BLaER1 (cell line): ENCODE data around the gene CHMP6.
A peak's percentile ranks its signal among the peaks of the same experiment; 100 is the strongest.

Source experiments
- H3K27ac ChIP-seq: shearing (Covaris generic); formaldehyde crosslinking; 2 replicates; pipeline ENCODE4 v1.8.1; 2022
- H3K27me3 ChIP-seq: shearing (Covaris generic); formaldehyde crosslinking; 2 replicates; pipeline ENCODE4 v1.8.1; 2022
- H3K36me3 ChIP-seq: shearing (Covaris generic); formaldehyde crosslinking; 2 replicates; pipeline ENCODE4 v1.8.1; 2022
- H3K4me1 ChIP-seq: shearing (Covaris generic); formaldehyde crosslinking; 2 replicates; pipeline ENCODE4 v1.8.1; 2022
- H3K4me2 ChIP-seq: shearing (Covaris generic); formaldehyde crosslinking; 2 replicates; pipeline ENCODE4 v1.8.1; 2022
- H3K4me3 ChIP-seq: shearing (Covaris generic); formaldehyde crosslinking; 2 replicates; pipeline ENCODE4 v1.8.1; 2022
- H3K9ac ChIP-seq: shearing (Covaris generic); formaldehyde crosslinking; 2 replicates; pipeline ENCODE4 v1.8.1; 2022
- H3K9me3 ChIP-seq: shearing (Covaris generic); formaldehyde crosslinking; 2 replicates; pipeline ENCODE4 v1.8.1; 2022
- H4K20me1 ChIP-seq: shearing (Covaris generic); formaldehyde crosslinking; 2 replicates; pipeline ENCODE4 v1.8.1; 2022
- Cebpa-rat ChIP-seq: shearing (Covaris generic); IDR thresholded peaks from 2 replicates; pipeline ENCODE4 v1.8.1; 2022

Gene CHMP6

GRCh38 chr17:80999536-81000333 lies 8.1 kb downstream of the CHMP6 start:
- Histone ChIP-seq H3K27me3 (peaks cover 43% of the 10 kb centered on the region), H3K4me3 (no peak overlapping the region), H3K9me3 (no peaks in the 10 kb centered on the region), H3K4me2 (no peak overlapping the region), H4K20me1 (peaks cover 69% of the 10 kb centered on the region), H3K4me1 (peaks cover 4% of the 10 kb centered on the region; the same call in 1 of the 2 replicates), H3K36me3 (peaks cover 56% of the 10 kb centered on the region), H3K9ac (no peak overlapping the region), H3K27ac (no peak overlapping the region)
- TF ChIP-seq Cebpa-rat = no peak

GRCh38 chr17:81000334-81000630 lies 8.6 kb downstream of the CHMP6 start:
- peaks cover 4% of the 10 kb centered on the region; the same call in 1 of the 2 replicates for H3K4me1 ChIP-seq
- H4K20me1 ChIP-seq = peaks cover 74% of the 10 kb centered on the region
- no peak overlapping the region for H3K9ac ChIP-seq
- no peak overlapping the region for H3K4me2 ChIP-seq
- peaks cover 48% of the 10 kb centered on the region for H3K27me3 ChIP-seq
- H3K27ac ChIP-seq = no peak overlapping the region
- H3K36me3 ChIP-seq = peaks cover 51% of the 10 kb centered on the region
- no peak overlapping the region for H3K4me3 ChIP-seq
- no peaks in the 10 kb centered on the region for H3K9me3 ChIP-seq
- TF ChIP-seq Cebpa-rat = no peak

GRCh38 chr17:81000631-81001357 lies 9.2 kb downstream of the CHMP6 start:
- no peak overlapping the region for H3K4me2 ChIP-seq
- no peak overlapping the region for H3K9ac ChIP-seq
- H3K27me3 ChIP-seq = peaks cover 54% of the 10 kb centered on the region
- TF ChIP-seq Cebpa-rat = no peak
- peaks cover 4% of the 10 kb centered on the region; the same call in 1 of the 2 replicates for H3K4me1 ChIP-seq
- H3K9me3 ChIP-seq = no peaks in the 10 kb centered on the region
- H4K20me1 ChIP-seq = peaks cover 79% of the 10 kb centered on the region
- peaks cover 46% of the 10 kb centered on the region for H3K36me3 ChIP-seq
- no peak overlapping the region for H3K4me3 ChIP-seq
- no peak overlapping the region for H3K27ac ChIP-seq

GRCh38 chr17:81002013-81002384 lies 10.4 kb downstream of the CHMP6 start:
- peaks cover 34% of the 10 kb centered on the region for H3K36me3 ChIP-seq
- H3K4me1 ChIP-seq = peaks cover 4% of the 10 kb centered on the region; the same call in 1 of the 2 replicates
- no peaks in the 10 kb centered on the region for H3K9me3 ChIP-seq
- peaks cover 66% of the 10 kb centered on the region for H3K27me3 ChIP-seq
- no peak for TF ChIP-seq Cebpa-rat
- H3K4me3 ChIP-seq = no peak overlapping the region
- no peak overlapping the region for H3K4me2 ChIP-seq
- H3K27ac ChIP-seq = no peak overlapping the region
- no peak overlapping the region for H3K9ac ChIP-seq
- peaks cover 91% of the 10 kb centered on the region for H4K20me1 ChIP-seq

GRCh38 chr17:81002409-81003361 lies 11.0 kb downstream of the CHMP6 start:
- H3K9me3 ChIP-seq = no peaks in the 10 kb centered on the region
- peaks cover 67% of the 10 kb centered on the region for H3K27me3 ChIP-seq
- no peak overlapping the region for H3K4me2 ChIP-seq
- H4K20me1 ChIP-seq = peaks cover 92% of the 10 kb centered on the region
- no peak overlapping the region for H3K27ac ChIP-seq
- H3K9ac ChIP-seq = no peak overlapping the region
- H3K4me3 ChIP-seq = no peak overlapping the region
- H3K4me1 ChIP-seq = peaks cover 4% of the 10 kb centered on the region; the same call in 1 of the 2 replicates
- H3K36me3 ChIP-seq = peaks cover 27% of the 10 kb centered on the region
- no peak for TF ChIP-seq Cebpa-rat

GRCh38 chr17:81003711-81004475 lies 12.3 kb downstream of the CHMP6 start:
- Histone ChIP-seq H3K9ac (no peak overlapping the region), H3K4me3 (0 out of 2 replicates have a peak overlapping the region, but pooled peaks have one; percentile 7), H3K4me2 (peak overlapping the region; percentile 44), H3K27ac (no peak overlapping the region), H3K27me3 (peaks cover 67% of the 10 kb centered on the region), H3K4me1 (peaks cover 4% of the 10 kb centered on the region; the same call in 1 of the 2 replicates), H4K20me1 (peaks cover 80% of the 10 kb centered on the region), H3K9me3 (no peaks in the 10 kb centered on the region), H3K36me3 (peaks cover 15% of the 10 kb centered on the region)
- TF ChIP-seq Cebpa-rat = no peak

GRCh38 chr17:81006891-81007290 lies 15.2 kb downstream of the CHMP6 start:
- Histone ChIP-seq H3K4me1 (peaks cover 10% of the 10 kb centered on the region), H4K20me1 (peaks cover 50% of the 10 kb centered on the region), H3K27ac (no peak overlapping the region), H3K4me2 (no peak overlapping the region), H3K36me3 (no peaks in the 10 kb centered on the region), H3K9ac (no peak overlapping the region), H3K4me3 (no peak overlapping the region), H3K9me3 (peaks cover 17% of the 10 kb centered on the region), H3K27me3 (peaks cover 57% of the 10 kb centered on the region)
- TF ChIP-seq Cebpa-rat = no peak

- no peak overlapping the region for H3K4me2 ChIP-seq
- peaks cover 11% of the 10 kb centered on the region for H3K4me1 ChIP-seq
- H3K36me3 ChIP-seq = no peaks in the 10 kb centered on the region
- H3K4me3 ChIP-seq = no peak overlapping the region
- H3K9me3 ChIP-seq = peaks cover 29% of the 10 kb centered on the region
- peaks cover 37% of the 10 kb centered on the region for H4K20me1 ChIP-seq
- peaks cover 44% of the 10 kb centered on the region for H3K27me3 ChIP-seq
- no peak for TF ChIP-seq Cebpa-rat
- H3K27ac ChIP-seq = no peak overlapping the region
- no peak overlapping the region for H3K9ac ChIP-seq
Observed at GRCh38 chr17:81008140-81008539, 16.5 kb downstream of the CHMP6 start.

- Histone ChIP-seq H3K9me3 (peaks cover 29% of the 10 kb centered on the region), H3K27me3 (peaks cover 34% of the 10 kb centered on the region), H3K36me3 (no peaks in the 10 kb centered on the region), H3K9ac (no peak overlapping the region), H3K4me3 (no peak overlapping the region), H3K4me2 (peak overlapping the region; percentile 30), H3K4me1 (peaks cover 17% of the 10 kb centered on the region), H3K27ac (no peak overlapping the region), H4K20me1 (peaks cover 32% of the 10 kb centered on the region)
- no peak for TF ChIP-seq Cebpa-rat
Observed at GRCh38 chr17:81009136-81009535, 17.5 kb downstream of the CHMP6 start.
